Effector CD8-positive, alpha-beta T cell (primary cell): ENCODE measurements around the gene SNX6.
"Not testable (repeated sequence)": the region's sequence is repeated elsewhere in the genome, so short reads cannot be mapped to it uniquely, and the experiment has no call there.

ENCODE experiments used
- DNase-seq: peaks from one replicate; lab custom pipeline; 2025; lab: John Stamatoyannopoulos, UW

The SNX6 gene

DNA sequence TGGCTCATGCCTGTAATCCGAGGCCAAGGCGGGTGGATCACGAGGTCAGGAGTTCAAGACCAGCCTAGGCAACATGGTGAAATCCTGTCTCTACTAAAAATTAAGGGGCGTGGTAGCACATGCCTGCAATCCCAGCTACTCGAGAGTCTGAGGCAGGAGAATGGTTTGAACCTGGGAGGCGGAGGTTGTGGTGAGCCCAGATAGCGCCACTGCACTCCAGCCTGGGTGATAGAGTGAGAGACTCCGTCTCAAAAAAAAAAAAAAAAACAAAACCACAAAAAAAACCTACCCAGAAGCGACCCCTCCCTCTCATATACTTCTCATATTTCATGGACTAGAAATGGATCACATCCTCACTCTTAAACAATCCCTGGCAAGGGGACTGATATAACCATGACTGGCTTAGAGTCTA lies 4.4 kb upstream of the SNX6 start:
- not testable (repeated sequence) for DNase-seq

DNA sequence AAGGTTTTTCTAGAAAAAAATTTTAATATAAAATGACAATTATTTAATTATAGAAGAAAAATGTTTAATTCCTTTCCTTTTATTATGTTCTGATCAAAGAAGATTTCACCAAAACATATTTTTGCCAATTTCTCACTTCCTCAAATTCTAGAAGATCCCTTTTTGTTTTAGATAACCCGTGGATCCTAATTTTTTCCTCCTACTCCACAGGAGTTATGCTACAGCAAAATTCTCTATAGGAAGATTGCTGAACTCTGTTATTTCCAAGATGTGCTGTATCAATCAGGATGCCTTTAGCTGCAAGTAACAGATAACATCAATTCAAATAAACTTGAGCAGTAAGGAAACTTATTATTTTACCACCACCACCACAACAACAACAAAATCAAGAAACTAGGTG lies 3.8 kb upstream of the SNX6 start:
- no peak for DNase-seq

DNA sequence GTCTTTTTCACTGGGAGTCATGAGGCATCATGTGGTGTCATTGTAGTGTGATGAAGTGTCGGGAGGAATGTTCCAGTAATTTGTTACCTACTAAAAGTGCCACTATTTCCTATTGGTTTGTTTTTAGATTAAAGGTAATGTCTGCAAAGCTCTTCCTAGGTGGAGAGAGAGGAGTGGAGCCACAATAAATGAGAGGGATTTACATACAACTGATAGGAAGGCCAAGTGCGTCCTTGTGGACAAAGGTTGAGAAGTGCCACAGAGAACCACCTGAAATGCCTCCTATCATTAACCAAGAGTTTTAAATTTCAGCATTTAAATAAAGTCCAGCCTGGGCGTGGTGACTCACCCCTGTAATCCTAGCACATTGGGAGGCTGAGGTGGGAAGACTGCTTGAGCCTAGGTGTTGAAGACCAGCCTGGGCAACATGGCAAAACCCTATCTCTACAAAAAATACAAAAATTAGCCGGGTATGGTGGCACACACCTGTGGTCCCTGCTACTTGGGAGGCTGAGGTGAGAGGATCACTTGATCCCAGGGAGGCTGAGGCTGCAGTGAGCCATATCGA lies 2.5 kb upstream of the SNX6 start:
- DNase-seq, result no peak

DNA sequence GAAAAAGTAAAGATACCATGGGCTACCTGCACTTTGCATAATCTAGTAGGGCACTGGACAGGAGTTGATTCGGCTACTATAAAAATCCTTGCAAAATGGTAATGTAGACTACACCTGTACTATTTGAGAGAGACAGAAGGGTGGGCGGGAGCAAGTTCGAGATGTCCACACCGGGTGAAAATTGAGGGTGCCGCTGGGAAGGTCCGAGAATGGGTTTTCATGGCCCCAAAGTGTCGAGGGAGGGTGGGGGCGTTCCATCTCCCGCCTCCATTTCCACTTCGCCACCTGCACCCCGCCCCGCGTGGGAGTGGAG lies 648 bp downstream of the SNX6 start:
- no peak for DNase-seq

DNA sequence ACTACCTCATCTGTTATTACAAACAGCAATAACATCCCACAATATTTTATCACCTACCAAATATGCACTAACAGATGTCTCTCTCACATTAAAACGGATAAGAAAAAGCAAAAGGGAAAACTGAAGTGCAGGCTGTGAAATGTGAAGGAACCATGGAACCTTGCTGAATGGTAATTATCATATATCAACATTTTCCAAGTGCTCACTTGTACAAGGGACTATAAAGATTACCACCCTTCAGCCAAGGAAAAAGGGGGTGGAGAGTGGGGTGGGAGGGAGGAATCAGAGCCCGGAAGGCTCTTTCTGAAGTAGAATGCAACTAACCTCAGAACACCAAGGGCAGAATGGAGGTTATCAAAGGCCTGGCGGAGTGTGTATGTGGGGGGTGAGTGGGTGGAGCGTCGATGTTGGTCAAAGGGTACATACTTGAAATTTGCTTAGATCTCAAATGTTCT lies 1.2 kb downstream of the SNX6 start:
- peak; percentile 12 for DNase-seq

DNA sequence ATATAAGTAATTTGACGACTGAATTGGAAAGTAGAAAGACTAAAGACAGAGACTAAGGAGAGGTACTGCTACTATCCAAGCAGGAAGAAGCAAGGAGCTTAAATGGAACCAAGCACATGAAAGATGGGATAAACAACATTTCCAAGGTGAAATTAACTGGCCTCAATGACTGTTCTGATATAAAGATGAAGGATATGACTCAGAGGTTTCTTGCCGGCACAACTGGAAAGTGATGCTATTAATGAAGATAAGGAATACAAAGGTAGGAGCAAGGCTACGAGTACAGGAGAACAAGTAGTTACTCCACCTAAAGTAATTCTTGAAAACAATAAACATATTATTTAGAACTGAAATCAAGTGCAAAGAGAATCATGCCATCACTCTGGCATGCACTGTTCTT lies 6.4 kb downstream of the SNX6 start:
- DNase-seq, result no peak

DNA sequence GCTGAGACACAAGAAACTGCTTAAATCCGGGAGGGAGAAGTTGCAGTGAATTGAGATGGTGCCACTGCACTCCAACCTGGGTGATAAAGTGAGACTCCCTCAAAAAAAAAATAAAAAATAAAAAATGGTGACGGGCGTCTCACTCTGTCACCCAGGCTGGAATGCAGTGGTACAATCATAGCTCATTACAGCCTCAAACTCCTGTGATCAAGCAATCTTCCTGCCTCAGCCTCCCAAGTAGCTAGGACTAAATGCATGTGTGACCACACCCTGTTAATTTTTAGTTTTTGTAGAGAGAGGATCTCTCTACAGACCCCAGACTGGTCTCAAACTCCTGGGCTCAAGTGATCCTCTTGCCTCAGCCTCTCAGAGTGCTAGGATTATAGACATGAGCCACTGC lies 9.1 kb downstream of the SNX6 start:
- no peak for DNase-seq

DNA sequence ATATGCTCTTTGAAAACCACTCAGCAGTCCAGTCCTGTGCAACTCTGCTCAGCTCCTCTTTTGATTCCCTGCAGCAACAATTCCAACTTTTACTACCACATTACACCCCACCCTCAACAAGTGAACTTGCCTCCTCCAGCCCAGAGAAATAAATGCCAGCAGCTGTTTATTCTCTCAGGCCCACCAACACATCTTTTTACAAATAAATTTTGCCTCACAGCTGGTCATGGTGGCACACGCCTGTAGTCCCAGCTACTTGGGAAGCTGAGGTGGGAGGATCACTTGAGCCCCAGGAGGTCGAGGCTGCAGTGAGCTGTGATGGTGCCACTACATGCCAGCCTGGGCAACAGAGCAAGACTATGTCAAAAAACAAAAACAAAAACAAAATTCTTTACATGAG lies 9.8 kb downstream of the SNX6 start:
- DNase-seq, result no peak

DNA sequence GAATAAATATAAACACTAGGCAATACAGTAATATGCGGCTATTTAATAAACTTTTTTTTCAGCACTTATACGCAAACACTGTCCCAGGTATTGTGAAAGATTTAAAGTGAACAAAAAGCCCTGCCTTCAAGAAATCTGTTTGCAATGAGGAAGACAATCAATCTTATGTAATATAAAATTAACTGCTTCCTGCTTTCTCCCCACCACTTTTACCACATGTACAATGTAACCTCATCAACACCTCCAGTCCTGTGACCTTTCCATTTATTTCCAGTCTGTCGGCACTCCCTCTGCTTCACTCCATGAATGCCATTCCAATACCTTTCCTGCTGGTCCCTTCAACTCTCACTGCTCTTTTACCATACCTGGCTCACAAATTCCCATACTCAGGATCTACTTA lies 10.5 kb downstream of the SNX6 start:
- no peak for DNase-seq

DNA sequence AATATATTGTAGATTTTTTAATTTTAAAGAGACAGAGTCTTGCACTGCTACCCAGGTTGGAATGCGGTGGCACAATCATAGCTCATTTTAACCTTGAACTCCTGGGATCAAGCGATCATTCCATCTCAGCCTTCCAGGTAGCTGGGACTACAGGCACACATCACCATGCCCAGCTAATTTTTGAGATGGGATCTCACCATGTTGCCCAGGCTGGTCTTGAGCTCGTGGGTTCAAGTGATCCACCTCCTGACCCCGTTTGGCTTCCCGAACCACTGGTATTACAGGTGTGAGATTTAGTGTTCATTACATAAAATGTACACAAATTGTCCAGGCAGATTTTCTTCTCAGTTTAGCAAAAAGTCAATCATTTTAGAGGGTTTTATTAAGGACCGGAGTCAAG lies 13.6 kb downstream of the SNX6 start:
- DNase-seq, result no peak

DNA sequence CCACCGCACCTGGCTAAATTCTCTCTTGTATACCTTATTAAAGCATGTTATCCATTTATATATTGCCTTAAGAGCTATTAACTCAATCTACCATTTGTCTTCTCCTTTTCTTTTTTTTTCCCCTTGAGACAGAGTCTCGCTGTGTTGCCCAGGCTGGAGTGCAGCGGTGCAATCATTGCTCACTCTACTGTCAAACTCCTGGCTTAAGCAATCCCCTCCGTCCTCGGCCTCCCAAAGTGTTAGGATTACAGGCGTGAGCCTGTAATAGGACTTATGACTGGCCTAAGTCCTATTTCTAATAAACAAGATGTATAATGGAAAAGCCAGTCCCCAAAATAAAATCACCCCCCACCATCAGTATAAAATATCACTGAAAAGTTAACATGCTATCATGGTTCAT lies 14.4 kb downstream of the SNX6 start:
- no peak for DNase-seq

DNA sequence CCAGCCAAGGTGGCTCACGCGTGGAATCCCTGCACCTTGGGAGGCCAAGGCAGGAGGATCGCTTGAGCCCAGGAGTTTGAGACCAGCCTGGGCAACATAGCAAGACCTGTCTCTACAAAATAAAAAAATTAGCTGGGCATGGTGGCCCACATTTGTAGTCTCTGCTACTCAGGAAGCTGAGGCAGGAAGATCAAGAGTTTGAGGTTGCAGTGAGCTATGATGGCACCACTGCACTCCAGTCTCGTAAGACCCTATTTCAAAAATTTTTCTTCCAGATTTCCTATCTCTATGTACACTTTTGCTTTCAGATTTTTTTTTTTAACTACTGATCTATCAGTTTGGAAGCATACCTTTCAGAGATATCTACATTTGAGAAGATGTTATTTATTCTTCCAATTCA lies 15.3 kb downstream of the SNX6 start:
- DNase-seq, result no peak

DNA sequence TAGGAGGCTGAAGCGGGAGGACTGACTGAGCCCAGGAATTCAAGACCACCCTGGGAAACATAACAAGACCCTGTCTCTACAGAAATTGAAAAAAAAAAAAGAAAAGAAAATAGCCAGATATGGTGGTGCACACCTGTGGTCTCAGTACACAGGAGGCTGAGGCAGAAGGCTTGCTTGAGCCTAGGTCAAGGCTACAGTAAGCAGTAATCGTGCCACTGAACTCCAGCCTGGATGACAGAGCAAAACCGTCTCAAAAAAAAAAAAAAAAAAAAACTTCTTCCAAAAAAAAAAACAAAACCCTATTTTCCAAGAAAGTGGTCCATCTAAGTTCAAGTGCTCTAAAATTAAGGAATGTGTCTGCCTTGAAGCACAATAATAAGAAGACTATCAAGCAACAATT lies 19.8 kb downstream of the SNX6 start:
- DNase-seq, result no peak

DNA sequence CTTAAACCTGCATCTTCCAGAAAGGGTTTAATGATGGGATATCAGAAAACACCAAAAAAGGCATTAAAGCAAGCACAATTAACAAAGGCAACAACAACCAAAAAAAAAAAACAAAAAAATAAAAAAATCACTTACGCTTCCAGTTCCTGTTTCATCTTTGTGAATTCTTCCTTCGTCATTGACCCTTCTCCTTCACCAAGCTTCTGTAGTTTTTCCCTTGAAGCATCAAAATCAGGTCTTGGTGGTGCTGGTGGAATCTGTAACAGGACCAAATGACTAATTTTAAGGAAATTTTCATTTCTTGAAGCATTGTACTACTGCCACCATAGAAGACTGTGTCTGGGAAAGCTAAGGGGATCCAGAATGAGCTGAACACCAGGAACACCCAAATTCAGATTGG lies 24.5 kb downstream of the SNX6 start:
- no peak for DNase-seq

DNA sequence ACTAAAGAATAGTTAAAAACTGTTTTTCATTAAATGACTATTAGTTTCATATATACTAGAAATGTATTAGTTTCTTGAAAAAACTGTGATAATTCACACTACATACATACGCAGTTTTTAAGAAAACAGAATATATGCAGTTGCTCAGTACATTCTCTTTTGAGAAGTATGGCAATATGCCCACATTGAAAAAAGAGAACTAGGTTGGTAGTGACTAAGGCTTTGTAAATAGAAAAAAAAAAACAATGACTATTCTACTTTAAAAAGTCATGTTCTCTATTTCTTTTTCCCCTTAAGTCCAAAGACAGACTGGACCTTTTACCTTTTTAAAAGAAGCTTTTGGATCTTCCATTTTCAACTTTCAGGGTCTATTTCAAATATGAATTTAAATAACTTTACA lies 25.0 kb downstream of the SNX6 start:
- no peak for DNase-seq

DNA sequence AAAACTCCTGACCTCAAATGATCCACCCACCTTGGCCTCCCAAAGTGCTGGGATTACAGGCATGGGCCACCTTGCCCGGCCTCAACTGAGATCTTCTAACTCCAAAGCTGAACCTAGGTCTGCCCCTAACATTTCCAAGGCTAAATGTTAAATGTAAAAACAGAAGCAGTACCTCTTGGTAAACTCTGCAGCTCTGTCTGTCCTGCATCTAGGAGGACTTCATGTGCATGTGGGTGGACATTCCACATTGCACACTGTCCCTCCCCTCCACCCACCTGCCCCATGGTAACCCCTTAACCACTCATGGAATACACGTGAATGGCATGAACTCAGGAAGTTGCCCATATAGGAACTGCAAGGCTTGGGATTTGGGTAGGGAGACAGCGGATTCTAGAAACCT lies 33.1 kb downstream of the SNX6 start:
- no peak for DNase-seq

DNA sequence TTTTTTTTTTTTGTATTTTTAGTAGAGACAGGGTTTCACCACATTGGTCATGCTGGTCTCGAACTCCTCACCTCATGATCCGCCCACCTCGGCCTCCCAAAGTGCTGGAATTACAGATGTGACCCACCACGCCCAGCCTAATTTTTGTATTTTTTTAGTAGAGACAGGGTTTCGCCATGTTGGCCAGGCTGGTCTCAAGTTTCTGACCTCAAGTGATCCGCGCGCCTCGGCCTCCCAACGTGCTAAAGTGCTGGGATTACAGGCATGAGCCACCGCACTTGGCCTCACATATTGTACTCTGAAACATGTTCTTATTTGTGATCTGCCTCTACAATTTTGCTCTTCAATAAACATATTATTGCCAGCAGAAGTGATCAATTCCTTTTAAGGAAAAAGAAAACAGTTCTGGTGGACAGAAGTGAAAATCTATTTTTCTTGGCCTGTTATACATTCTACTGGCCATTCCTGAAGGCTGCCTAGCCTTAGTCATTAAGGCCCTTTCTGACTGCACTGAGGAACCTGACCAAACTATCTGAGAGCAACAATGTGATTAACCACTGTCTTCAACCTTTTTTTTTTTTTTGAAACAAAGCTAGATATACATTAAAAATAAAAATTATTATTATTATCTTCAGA lies 36.1 kb downstream of the SNX6 start:
- DNase-seq, result no peak

DNA sequence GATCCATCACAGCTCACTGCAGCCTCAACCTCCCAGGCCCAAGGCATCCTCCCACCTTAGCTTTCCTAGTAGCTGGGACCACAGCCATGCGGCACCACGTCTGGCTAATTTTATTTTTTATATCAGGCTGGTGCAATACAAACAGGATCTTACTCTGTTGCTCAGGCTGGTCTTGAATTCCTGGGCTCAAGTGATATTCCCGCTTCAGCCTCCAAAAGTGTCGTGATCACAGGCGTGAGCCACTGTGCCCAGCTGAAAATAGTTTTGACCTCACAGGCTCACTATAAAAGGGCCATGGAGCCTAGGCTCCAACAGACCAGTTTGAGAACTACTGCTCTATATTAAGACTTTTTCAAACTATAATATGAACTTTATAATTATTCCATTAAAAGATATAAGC lies 37.3 kb downstream of the SNX6 start:
- DNase-seq, result no peak

DNA sequence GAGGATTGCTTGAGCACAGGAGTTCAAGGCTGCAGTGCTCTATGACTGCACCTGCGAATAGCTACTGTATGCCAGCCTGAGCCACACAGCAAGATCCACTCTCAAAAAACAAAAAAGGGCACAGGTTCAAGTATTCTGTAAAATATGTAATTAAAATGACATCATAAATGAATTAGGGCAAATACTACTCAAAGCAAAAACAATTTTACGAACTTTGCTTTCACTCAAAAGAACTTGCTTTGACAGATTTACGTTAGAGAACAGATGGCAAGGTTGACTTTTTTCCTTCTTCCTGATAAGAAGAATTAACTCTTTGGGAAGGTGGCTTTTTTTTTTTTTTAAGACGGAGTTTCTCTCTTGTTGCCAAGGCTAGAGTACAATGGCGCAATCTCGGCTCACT lies 46.4 kb downstream of the SNX6 start:
- DNase-seq, result no peak

DNA sequence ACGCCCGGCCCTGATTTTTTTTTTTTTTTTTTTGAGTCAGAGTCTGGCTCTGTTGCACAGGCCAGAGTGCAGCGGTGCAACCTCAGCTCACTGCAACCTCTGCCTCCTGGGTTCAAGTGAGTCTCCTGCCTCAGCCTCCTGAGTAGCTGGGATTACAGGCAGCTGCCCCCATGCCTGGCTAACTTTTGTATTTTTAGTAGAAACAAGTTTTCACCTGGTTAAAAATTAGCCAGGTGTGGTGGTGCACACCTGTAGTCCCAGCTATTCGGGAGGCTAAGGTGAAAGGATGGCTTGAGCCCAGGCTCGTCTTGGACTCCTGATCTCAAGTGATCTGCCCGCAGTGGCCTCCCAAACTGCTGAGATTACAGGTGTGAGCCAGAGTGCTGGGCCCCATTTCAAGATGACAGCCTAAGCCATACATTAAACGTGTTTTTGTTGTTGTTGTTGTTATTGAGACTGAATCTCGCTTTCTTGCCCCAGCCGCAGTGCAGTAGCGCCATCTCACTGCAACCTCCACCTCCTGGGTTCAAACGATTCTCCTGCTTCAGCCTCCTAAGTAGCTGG lies 47.7 kb downstream of the SNX6 start:
- no peak for DNase-seq

DNA sequence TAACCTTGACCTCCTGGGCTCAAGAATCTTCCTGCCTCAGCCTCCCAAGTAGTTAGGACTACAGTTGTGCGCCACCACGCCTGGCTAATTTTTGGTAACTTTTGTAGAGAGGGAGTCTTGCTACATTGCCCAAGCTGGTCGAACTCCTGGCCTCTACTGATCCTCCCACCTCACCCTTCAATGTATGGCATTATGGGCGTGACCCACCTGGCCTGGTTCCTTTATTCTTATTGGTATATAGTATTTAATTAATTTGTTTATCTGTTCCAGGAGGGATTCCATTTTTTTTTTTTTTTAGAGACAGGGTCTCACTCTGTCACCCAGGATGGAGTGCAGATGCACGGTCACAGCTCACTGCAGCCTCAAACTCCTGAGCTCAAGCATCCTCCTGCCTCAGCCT lies 49.6 kb downstream of the SNX6 start:
- no peak for DNase-seq

DNA sequence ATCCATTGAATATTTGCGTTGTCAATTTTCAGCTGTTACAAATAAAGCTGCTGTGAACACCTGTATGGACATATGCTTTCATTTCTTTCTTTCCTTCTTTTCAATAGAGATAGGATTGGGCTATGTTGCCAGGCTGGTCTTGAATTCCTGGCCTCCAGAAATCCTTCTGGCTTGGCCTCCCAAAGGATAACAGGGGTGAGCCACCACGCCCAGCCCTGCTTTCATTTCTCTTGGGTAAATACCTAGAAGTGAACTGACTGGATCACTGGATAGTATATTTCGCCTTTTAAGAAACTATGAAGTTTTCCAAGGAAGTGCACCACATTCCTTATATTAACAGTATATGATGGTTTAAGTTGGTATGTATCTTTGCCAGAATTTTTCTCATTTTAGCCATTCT lies 58.2 kb downstream of the SNX6 start:
- no peak for DNase-seq

DNA sequence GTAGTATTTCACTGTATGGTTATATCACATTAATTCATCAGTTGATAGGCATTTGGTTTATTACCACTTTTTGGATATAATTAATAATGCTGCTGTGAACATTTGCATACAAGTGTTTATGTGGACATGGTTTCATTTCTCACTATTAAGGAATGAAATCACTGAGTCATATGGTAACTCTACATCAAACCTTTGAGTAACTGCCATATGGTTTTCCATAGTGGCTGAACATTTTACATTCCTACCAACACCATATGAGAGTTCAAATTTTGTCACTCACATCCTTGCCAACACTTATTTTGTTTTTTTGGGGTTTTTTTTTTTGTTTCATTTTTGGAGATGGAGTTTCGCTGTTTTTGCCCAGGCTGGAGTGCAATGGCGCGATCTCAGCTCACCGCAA lies 60.2 kb downstream of the SNX6 start:
- DNase-seq, result no peak

DNA sequence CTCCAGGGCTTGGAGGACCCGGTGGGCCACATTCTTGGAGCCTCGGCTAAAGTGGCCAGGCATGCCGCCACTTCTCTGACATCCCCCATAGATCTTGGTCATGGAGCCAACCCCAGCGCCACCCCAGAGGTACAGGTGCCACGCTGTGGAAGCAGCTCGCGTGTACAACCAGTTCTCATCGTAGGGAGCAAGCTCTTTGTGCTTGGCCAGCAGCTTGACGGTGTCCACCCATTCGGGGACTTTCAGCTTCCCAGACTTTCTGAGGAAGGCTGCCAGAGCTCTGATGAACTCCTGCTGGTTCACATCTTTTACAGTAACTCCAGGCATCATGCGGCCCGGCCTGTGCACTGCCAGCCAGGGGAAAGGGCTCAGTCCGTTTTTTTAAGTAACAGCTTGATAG lies 61.1 kb downstream of the SNX6 start:
- no peak for DNase-seq
